HepG2 (cell line): ENCODE measurements around the gene SRC. TPM values are rescaled to one million over a fixed set of nuclear protein-coding genes. Genes with fewer than 3 reads are reported as not detected.

Source experiments
- ATM ChIP-seq: fragments of 450-650 bp; IDR thresholded peaks from 2 replicates; pipeline ENCODE4 v1.7.1; 2017; ENCODE audit warnings: mild to moderate bottlenecking, borderline replicate concordance
- FLYWCH1 ChIP-seq: sonication (generic); formaldehyde crosslinking; IDR thresholded peaks from 2 replicates; pipeline ENCODE4 v1.8.1; 2023; ENCODE audit warnings: mild to moderate bottlenecking, missing genetic modification reagents
- ISX ChIP-seq: sonication (generic); formaldehyde crosslinking; conservative IDR thresholded peaks from 2 replicates; pipeline ENCODE4 v1.5.0; 2020; ENCODE audit warnings: missing genetic modification reagents
- KLF13 ChIP-seq: sonication (generic); formaldehyde crosslinking; IDR thresholded peaks from 2 replicates; pipeline ENCODE4 v1.4.0; 2020; ENCODE audit warnings: mild to moderate bottlenecking, missing genetic modification reagents
- LCORL ChIP-seq, 2 experiments: fragments of 450-650 bp in 1 of 2; sonication (generic) in 1 of 2; formaldehyde crosslinking in 1 of 2; IDR thresholded peaks; 2 replicates each; pipeline versions ENCODE4 v1.5.0 to v1.6.1; 2017 to 2020; ENCODE audit warnings: antibody characterized with exemption in 1 of 2, missing genetic modification reagents in 1 of 2
- MEIS2 ChIP-seq: sonication (generic); formaldehyde crosslinking; IDR thresholded peaks from 2 replicates; pipeline ENCODE4 v1.9.0; 2021; ENCODE audit warnings: mild to moderate bottlenecking, missing genetic modification reagents
- MYNN ChIP-seq: sonication (generic); formaldehyde crosslinking; IDR thresholded peaks from 2 replicates; pipeline ENCODE4 v1.4.0; 2020; ENCODE audit warnings: mild to moderate bottlenecking, low read depth, missing genetic modification reagents
- SMAD3 ChIP-seq: sonication (generic); formaldehyde crosslinking; IDR thresholded peaks from 2 replicates; pipeline ENCODE4 v1.4.0; 2020; ENCODE audit warnings: missing genetic modification reagents
- SNAPC2 ChIP-seq: sonication (generic); formaldehyde crosslinking; IDR thresholded peaks from 2 replicates; pipeline ENCODE4 v1.8.1; 2022; ENCODE audit warnings: mild to moderate bottlenecking, missing genetic modification reagents
- TBX2 ChIP-seq: sonication (generic); formaldehyde crosslinking; IDR thresholded peaks from 2 replicates; pipeline ENCODE4 v1.5.0; 2020; ENCODE audit warnings: missing genetic modification reagents, mild to moderate bottlenecking, borderline replicate concordance
- ZBTB34 ChIP-seq: sonication (generic); formaldehyde crosslinking; IDR thresholded peaks from 2 replicates; pipeline ENCODE4 v1.8.0; 2022; ENCODE audit warnings: mild to moderate bottlenecking, missing genetic modification reagents
- ZMYM2 ChIP-seq: sonication (generic); formaldehyde crosslinking; IDR thresholded peaks from 2 replicates; pipeline ENCODE4 v1.8.0; 2022; ENCODE audit warnings: mild to moderate bottlenecking, missing genetic modification reagents
- polyA plus RNA-seq, 8 experiments: library from polyadenylated mRNA; depleted of rRNA in 3 of 8; stranded (reverse) in 7 of 8; unstranded in 1 of 8; fragments of >200 nt; fragmentation: Illumina TruSeq in 4 of 8; extraction: Trizol in 4 of 8; gene quantifications; 2 replicates each; pipeline versions ENCODE4 v1.2.1 to v1.2.3, GENCODE V29; 2011 to 2016; ENCODE audit warnings: low read depth in 4 of 8, missing spikeins in 1 of 8, mixed read lengths in 1 of 8; ENCODE audit not compliant: insufficient read depth in 1 of 8
- total RNA-seq, 5 experiments: library from RNA; depleted of rRNA; stranded (reverse); fragments of >200 nt; fragmentation: Illumina TruSeq; extraction: Trizol; gene quantifications; 2 replicates each; pipeline ENCODE4 v1.2.3, GENCODE V29; 2016; ENCODE audit warnings: low read depth in 1 of 5
- TF ChIP-seq, protein P1 (sequence below): sonication (generic); formaldehyde crosslinking; IDR thresholded peaks from 2 replicates; pipeline ENCODE4 v1.5.0; 2020; ENCODE audit warnings: mild to moderate bottlenecking, missing genetic modification reagents
- TF ChIP-seq, protein P2 (sequence below): sonication (generic); formaldehyde crosslinking; IDR thresholded peaks from 2 replicates; pipeline ENCODE4 v1.4.0; 2020; ENCODE audit warnings: mild to moderate bottlenecking, missing genetic modification reagents
- TF ChIP-seq, protein P3 (sequence below): sonication (generic); formaldehyde crosslinking; IDR thresholded peaks from 2 replicates; pipeline ENCODE4 v1.4.0; 2020; ENCODE audit warnings: missing genetic modification reagents, borderline replicate concordance

Gene SRC
- total and polyA plus RNA-seq, 2 of the 13 experiments (the other 11 are each of a cell fraction or from before 2014, with no cell fraction given) = 54.7 to 192 TPM

DNA sequence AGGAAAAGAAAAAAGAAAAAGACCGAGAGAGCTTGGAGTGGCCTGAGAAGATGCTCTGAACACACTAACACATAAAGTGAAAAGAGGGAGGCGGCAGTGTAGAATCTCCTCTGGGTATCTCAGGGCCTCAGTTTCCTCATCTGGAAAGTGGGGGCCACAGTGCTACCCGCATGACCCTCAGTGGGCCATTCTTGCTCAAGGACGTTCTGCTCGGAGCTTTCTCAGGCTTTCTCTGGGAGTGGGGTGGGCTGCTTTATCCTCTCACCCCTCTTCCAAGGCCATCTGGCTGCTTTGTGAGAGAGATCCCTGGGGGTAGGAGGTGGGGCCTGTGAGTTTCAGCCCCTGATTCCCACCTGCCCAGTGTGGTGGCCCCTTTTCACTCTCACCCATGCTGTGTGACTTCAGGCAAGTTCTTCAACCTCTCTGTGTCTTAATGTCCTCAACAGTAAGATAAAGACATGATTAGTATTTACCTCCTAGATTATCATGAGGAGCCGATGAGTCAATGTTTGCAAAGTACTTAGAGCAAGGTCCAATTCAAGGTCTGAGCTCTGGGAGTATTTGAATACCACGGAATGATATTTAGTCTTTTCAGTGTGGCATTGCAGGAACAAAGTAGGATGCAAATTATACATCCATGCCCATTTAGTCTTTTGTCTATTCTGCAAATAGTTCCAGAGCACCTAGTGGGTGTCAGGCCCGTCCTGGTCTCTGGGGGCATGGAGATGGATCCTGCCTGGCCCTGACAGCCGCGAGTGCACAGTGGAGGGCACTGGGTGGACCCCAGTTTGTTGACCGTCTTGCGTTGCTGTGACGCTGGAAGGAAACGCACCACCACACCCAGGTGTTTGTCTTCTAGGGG lies 34.3 kb downstream of the SRC start (continued):
- TF ChIP-seq, protein P1, sequence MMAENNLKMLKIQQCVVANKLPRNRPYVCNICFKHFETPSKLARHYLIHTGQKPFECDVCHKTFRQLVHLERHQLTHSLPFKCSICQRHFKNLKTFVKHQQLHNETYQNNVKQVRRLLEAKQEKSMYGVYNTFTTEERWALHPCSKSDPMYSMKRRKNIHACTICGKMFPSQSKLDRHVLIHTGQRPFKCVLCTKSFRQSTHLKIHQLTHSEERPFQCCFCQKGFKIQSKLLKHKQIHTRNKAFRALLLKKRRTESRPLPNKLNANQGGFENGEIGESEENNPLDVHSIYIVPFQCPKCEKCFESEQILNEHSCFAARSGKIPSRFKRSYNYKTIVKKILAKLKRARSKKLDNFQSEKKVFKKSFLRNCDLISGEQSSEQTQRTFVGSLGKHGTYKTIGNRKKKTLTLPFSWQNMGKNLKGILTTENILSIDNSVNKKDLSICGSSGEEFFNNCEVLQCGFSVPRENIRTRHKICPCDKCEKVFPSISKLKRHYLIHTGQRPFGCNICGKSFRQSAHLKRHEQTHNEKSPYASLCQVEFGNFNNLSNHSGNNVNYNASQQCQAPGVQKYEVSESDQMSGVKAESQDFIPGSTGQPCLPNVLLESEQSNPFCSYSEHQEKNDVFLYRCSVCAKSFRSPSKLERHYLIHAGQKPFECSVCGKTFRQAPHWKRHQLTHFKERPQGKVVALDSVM (CRISPR knock-in tag) = 0 out of 2 replicates have a peak, but pooled peaks have one; percentile 50
- TF ChIP-seq ZMYM2 (0 out of 2 replicates have a peak, but pooled peaks have one; percentile 61), LCORL (IDR thresholded peaks at IDR 0.05) (no peak), LCORL (CRISPR knock-in tag; IDR thresholded peaks at IDR 0.05) (peak; percentile 44; the same call in 1 of the 2 replicates), SNAPC2 (CRISPR knock-in tag) (0 out of 2 replicates have a peak, but pooled peaks have one; percentile 49), ISX (no peak), MYNN (CRISPR knock-in tag) (no peak), KLF13 (no peak), FLYWCH1 (CRISPR knock-in tag) (no peak), TBX2 (CRISPR knock-in tag) (no peak), ATM (no peak), SMAD3 (CRISPR knock-in tag) (peak; percentile 58; the same call in 1 of the 2 replicates), MEIS2 (CRISPR knock-in tag) (0 out of 2 replicates have a peak, but pooled peaks have one; percentile 57), ZBTB34 (CRISPR knock-in tag) (no peak)
- TF ChIP-seq, protein P2, sequence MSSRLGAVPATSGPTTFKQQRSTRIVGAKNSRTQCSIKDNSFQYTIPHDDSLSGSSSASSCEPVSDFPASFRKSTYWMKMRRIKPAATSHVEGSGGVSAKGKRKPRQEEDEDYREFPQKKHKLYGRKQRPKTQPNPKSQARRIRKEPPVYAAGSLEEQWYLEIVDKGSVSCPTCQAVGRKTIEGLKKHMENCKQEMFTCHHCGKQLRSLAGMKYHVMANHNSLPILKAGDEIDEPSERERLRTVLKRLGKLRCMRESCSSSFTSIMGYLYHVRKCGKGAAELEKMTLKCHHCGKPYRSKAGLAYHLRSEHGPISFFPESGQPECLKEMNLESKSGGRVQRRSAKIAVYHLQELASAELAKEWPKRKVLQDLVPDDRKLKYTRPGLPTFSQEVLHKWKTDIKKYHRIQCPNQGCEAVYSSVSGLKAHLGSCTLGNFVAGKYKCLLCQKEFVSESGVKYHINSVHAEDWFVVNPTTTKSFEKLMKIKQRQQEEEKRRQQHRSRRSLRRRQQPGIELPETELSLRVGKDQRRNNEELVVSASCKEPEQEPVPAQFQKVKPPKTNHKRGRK (CRISPR knock-in tag) = no peak
- TF ChIP-seq, protein P3, sequence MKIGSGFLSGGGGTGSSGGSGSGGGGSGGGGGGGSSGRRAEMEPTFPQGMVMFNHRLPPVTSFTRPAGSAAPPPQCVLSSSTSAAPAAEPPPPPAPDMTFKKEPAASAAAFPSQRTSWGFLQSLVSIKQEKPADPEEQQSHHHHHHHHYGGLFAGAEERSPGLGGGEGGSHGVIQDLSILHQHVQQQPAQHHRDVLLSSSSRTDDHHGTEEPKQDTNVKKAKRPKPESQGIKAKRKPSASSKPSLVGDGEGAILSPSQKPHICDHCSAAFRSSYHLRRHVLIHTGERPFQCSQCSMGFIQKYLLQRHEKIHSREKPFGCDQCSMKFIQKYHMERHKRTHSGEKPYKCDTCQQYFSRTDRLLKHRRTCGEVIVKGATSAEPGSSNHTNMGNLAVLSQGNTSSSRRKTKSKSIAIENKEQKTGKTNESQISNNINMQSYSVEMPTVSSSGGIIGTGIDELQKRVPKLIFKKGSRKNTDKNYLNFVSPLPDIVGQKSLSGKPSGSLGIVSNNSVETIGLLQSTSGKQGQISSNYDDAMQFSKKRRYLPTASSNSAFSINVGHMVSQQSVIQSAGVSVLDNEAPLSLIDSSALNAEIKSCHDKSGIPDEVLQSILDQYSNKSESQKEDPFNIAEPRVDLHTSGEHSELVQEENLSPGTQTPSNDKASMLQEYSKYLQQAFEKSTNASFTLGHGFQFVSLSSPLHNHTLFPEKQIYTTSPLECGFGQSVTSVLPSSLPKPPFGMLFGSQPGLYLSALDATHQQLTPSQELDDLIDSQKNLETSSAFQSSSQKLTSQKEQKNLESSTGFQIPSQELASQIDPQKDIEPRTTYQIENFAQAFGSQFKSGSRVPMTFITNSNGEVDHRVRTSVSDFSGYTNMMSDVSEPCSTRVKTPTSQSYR (CRISPR knock-in tag) = peak; percentile 3; the same call in 1 of the 2 replicates
